Esophagus mucosa (tissue), 1 donor: ENCODE data around the gene PER2. TPM values are rescaled to one million over a fixed set of nuclear protein-coding genes. Genes with fewer than 3 reads are reported as not detected.
A peak's percentile ranks its signal among the peaks of the same experiment; 100 is the strongest.

Source experiments
- ATAC-seq: fragments of 200-7000 bp; cut with Tn5 transposase; one replicate; pipeline ENCODE4 v1.9.1; 2020
- total RNA-seq: library from RNA; stranded (reverse); gene quantifications from one replicate; pipeline ENCODE4 v1.2.4, GENCODE V29; 2023
- donor health status: DM: yes; HTN: yes; CAD: no.

Gene PER2
- total RNA-seq, 1 donor from 2014 or later = 18.7 TPM

DNA sequence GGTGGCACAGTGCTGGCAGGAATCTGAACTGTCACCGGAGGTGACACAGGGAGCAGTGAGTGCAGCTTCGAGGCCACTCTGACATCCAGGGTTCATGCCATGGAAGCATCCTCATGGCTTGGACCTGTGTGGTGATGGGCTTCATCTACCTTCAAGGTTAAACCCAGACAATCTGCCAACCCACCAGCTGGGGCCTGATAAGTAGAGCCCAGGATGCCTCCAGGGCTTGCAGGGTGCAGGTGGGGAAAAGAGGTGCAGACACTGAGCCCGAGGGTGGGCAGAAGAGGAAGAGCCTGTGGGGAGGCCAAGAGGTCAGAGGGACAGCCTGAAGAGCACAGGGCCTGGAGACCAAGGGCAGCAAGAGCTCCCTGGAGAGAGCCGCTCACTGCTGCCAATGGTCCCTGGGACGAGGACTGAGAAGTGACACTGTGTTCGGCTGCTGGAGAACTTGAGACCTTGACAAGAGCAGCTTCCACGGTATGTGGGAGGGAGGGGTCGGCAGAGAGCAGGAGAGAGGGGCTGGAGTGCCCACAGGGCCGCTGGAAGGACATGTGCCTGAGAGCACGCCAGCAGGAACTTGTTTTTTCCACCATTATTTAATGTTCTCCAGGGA, 40.5 kb downstream of the PER2 start:
- ATAC-seq = no peak

GRCh38 chr2:238247002-238247822, 41.2 kb downstream of the PER2 start:
- ATAC-seq = no peak

DNA sequence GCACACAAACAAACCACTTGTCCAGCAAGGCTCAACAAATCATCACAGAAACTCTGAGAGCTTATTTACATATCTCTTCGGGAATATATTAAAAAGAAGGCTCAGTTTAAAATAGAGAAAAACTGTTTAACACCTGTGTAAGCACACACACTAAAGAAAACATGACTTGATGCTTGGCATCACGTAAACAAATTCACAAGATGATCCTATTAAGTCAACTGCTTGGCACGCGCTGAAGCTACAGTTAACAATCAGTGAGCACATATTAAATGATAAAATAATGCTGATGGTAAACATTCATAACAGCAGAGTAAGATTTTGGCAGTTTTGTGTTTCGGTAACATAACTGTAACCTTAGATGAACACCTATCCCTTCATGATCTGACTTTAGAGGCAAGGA, 44.3 kb downstream of the PER2 start:
- ATAC-seq = no peak

DNA sequence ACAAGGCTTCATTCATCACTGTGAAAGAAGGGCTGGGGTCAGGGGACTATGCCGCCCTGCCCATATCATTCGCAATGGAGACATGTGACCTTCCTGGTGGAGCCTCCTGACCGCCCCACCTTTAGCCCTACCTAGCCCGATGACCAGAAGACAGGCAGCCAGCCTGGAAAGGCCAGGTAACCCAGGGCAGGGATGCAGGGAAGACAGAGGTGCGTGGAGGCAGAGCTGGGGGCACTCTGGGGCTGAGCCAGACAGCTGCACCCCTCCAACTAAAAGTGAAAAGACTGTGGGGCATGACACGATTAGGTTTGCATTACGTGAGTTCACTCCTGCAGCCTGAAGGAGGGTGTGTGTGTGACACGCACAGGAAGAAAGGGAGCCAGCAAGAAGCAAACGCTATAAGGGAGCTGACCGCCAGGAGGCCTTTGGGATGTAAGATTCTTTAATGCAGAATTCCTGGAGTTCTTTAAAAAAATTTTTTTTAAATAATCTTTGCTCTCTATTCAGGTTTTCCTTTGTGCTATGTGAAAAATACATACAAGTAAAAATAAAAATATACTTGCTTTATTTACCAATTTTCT, 44.8 kb downstream of the PER2 start:
- ATAC-seq = no peak

DNA sequence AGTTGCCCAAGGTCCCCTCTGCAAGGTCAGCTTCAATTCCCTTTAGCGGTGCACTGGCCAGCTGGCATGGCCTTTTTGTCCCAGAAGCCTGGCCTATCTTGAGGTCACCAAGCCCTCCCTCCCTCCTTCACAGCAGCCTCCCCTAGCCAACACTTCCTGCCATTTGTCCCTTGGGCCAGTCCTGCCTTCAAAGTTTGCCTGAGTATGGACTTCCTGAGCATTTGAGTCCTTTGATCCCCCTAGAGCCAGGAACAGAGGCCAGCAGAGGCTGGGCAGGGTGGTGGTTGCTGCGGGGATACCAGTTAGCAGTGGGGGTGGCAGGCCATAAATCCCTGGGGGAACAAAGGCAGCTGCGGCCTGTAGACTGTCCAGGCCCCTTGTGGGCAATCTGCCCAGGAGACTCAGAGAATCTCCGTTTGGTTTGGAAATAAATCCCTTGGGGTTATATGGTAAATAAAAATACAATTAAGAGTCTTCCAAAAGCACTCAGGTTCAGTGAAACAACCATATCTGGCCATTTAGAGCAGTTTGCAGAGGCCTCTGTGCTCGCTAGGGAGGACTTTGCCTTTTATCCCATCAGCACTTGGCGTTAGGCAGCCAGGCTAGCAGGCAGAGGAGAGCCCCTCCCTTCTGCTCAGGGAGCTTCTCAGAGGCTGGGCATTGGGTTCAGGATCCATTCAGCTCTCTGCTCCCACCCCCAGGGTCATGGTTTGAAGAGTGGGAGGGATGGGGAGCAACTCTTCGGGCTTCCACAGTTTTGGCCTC, 45.5 kb downstream of the PER2 start:
- ATAC-seq = no peak

GRCh38 chr2:238241970-238242369, 46.4 kb downstream of the PER2 start:
- no peak for ATAC-seq

GRCh38 chr2:238240757-238241711, 47.4 kb downstream of the PER2 start:
- ATAC-seq = no peak

- ATAC-seq = peak; percentile 84
Measured at GRCh38 chr2:238239863-238240756, 48.3 kb downstream of the PER2 start, which contains the start of gene HES6. Gene HES6 (minus strand): TSS chr2:238240038. CDS start chr2:238239905, 133 bp downstream.

DNA sequence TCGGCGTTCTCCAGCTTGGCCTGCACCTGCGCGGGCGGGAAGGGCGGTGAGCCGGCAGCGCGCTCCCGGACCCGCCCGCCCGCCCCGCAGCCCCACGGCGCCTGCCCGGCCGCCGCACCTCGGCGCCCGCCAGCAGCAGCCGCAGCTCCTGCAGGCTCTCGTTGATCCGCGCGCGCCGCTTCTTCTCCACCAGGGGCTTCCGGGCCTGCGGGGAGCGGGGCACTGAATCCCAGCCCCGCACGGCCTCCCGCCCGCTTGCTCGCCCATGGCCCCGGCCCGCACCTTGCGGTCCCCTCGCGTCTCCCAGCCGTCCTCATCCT, 48.9 kb downstream of the PER2 start:
- ATAC-seq = peak; percentile 1

DNA sequence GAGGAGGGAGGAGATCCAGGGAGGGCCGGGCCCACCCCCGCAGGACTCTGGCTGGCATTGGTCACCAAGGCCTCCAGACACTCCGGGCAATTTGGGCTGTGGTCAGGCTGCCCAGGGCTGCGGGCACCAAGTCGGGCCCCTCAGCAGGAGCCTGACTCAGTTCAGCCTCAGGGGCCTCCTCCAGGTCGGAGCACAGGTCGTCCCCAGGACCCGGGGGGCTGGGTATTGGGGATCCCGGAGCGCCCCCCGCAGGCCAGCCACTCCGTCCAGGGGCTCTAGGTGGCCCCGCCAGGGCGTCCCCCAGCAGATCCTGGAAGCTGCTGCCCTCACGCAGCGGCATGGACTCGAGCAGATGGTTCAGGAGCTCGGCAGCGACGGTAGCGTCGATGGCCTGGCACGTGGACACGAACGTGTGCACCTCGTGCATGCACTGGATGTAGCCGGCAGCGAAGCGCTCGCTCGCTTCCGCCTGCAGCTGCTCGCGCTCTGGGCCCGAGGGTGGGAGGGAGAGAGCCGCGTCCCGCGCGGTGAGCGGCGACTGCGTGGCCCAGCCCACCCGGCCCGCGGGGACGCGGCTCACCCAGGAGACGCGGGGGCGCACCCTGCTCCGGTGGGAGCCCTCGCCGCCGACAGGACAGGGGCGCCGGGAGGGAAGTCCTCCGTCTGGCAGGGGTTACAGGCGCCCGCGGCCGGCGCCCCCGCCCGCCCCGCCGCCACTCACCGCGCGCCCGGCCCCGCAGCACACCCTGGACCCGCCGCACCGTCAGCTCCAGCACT, 49.5 kb downstream of the PER2 start:
- no peak for ATAC-seq

DNA sequence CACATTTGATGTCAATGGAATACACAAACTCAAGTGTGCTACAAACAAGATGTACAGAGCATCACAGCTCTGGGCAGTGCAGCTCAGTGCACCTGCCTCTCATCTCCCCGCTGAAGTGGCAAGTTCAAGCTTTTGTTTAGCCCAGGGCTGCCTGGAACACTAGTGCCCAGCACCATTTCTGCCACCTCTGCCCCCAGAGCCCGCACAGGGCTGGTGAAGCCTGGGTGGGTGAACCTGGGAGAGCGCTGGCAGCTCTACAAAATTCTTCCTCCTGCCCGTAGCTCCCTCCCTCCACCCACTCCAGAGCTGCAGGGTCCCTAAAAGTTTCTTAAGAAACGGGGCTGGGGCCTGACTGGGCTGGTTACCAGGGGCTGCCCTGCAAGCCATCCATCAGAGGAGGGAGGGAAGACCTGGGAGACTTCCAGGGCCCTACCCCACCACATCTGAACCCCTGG, 50.1 kb downstream of the PER2 start:
- ATAC-seq = no peak

DNA sequence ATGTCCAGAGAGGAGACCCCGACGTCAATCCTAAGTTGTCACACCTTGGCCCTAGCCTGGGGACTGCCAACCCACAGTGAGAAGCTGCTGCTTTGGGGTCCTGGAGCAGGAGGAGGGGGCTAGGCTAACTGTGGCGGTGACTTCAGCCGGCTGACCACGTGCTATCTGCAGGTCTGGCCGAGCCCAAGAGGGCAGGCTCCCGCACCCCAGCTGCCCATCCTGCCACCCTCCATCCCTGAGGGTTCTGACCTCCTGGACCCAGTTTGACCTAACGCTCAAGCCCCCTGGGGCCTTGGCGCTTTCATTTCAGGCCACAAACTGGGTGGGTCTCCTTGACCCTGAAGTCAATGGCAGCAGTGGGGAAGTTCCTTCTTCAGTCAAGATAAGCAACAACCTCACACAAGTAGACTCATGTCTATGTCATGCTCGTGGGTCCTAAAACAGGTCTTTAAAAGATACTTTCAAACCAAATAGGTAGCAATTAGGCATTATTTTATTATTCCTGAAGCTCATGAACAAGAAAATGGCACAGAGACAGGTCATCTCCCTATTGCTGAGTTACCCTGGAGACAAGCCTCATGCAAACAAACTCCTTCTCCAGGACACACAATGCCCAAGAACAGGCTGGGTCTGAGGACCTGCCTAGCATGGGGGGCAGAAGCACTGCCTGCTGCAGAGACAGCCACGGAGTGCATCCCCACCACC, 50.8 kb downstream of the PER2 start:
- ATAC-seq = no peak

DNA sequence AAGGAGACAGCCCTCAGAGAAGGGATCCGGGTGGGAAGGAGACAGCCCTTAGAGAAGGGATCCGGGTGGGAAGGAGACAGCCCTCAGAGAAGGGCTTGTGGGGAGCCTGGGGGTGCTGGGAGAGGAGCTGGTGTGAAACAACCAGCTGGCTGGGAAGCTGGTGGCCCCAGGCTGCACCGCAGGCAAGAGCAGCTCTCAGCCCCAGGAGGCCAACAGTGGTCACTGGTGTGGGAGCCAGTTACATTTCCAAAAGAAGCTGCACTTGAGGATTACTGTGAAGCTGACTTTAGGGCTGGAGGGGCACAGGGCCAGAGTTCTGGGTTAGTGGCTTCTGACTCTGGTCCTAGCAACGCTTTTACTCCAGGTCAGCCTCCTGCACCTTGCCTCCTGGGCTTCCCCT, 51.8 kb downstream of the PER2 start:
- no peak for ATAC-seq

GRCh38 chr2:238235856-238236255, 52.6 kb downstream of the PER2 start:
- no peak for ATAC-seq

GRCh38 chr2:238235331-238235732, 53.1 kb downstream of the PER2 start:
- ATAC-seq = no peak

DNA sequence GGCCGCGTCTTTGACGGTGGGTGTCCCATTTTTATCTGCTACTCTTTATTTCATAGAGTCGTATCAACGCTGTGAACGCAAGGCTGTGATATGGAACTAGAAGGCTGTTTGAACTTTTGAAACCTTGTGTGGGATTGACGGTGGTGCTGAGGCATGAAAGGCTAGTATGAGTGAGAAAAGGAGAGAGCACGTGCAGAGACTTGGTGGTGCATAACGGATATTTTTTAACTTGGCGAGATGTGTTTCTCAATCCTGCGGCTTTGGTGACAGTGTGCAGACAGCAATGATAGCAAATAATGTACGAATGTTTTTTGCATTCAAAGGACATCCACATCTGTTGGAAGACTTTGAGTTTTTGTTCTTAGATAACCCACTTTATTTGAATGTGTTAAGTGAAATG, 54.8 kb downstream of the PER2 start:
- ATAC-seq = no peak

DNA sequence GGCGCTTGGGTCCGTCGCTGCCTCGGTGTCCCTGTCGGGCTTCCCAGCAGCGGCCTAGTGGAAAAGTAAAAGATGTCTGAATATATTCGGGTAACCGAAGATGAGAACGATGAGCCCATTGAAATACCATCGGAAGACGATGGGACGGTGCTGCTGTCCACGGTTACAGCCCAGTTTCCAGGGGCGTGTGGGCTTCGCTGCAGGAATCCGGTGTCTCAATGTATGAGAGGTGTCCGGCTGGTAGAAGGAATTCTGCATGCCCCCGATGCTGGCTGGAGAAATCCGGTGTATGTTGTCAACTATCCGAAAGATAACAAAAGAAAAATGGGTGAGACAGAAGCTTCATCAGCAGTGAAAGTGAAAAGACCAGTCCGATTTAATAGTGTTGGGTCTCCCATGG, 56.6 kb downstream of the PER2 start:
- no peak for ATAC-seq

GRCh38 chr2:238231251-238231793, 57.1 kb downstream of the PER2 start:
- ATAC-seq = peak; percentile 62

- ATAC-seq = no peak
Measured at GRCh38 chr2:238230699-238231098, 57.7 kb downstream of the PER2 start.
